Upper lobe of left lung (tissue), 4 donors: ENCODE results near the gene DOCK10.

ENCODE experiments used
- EP300 ChIP-seq, 4 donors: sonication (generic); formaldehyde crosslinking; IDR thresholded peaks; one replicate each; pipeline ENCODE4 v1.5.1; 2017; ENCODE audit warnings: antibody characterized with exemption in 4 of 4, control low read depth in 2 of 4
- TF ChIP-seq, protein P1 (sequence below), 6 experiments: fragments of 450-650 bp in 4 of 6; fragments of 200-600 bp in 2 of 6; sonication (generic) in 2 of 6; IDR thresholded peaks; one replicate each; pipeline ENCODE4 v1.5.1; 2016 to 2019; ENCODE audit warnings: antibody characterized with exemption in 6 of 6

- no peak for TF ChIP-seq EP300 (IDR thresholded peaks at IDR 0.05)
- TF ChIP-seq, protein P1, sequence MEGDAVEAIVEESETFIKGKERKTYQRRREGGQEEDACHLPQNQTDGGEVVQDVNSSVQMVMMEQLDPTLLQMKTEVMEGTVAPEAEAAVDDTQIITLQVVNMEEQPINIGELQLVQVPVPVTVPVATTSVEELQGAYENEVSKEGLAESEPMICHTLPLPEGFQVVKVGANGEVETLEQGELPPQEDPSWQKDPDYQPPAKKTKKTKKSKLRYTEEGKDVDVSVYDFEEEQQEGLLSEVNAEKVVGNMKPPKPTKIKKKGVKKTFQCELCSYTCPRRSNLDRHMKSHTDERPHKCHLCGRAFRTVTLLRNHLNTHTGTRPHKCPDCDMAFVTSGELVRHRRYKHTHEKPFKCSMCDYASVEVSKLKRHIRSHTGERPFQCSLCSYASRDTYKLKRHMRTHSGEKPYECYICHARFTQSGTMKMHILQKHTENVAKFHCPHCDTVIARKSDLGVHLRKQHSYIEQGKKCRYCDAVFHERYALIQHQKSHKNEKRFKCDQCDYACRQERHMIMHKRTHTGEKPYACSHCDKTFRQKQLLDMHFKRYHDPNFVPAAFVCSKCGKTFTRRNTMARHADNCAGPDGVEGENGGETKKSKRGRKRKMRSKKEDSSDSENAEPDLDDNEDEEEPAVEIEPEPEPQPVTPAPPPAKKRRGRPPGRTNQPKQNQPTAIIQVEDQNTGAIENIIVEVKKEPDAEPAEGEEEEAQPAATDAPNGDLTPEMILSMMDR (IDR thresholded peaks at IDR 0.05) = no peak
These were observed 32.1 kb upstream of the DOCK10 start for GRCh38 chr2:225074366-225074765.
